Adrenal gland (tissue), 5 donors: ENCODE measurements around the gene EXTL2.

ENCODE experiments used
- CTCF ChIP-seq, 6 experiments: fragments of 450-650 bp in 4 of 6; fragments of 200-600 bp in 2 of 6; sonication (generic) in 1 of 6; IDR thresholded peaks; 1 replicate in 5 of 6; 2 replicates in 1 of 6; pipeline versions ENCODE4 v1.5.1 to v1.8.0; 2016 to 2021; ENCODE audit warnings: antibody characterized with exemption in 6 of 6, mild to moderate bottlenecking in 2 of 6, moderate library complexity in 1 of 6
- POLR2A ChIP-seq, 2 donors: fragments of 450-650 bp; IDR thresholded peaks; one replicate each; pipeline ENCODE4 v1.6.1; 2017; ENCODE audit warnings: antibody characterized with exemption in 2 of 2, mild to moderate bottlenecking in 2 of 2, moderate library complexity in 1 of 2
- donor health status: DM: no; HTN: no; CAD: no.

- no peak for TF ChIP-seq CTCF (IDR thresholded peaks at IDR 0.05)
- no peak for TF ChIP-seq POLR2A (IDR thresholded peaks at IDR 0.05)
Observed at GRCh38 chr1:100860397-100860991, 34.1 kb downstream of the EXTL2 start.
